ENCODE results near the gene SBDS.

SBDS gene

DNA sequence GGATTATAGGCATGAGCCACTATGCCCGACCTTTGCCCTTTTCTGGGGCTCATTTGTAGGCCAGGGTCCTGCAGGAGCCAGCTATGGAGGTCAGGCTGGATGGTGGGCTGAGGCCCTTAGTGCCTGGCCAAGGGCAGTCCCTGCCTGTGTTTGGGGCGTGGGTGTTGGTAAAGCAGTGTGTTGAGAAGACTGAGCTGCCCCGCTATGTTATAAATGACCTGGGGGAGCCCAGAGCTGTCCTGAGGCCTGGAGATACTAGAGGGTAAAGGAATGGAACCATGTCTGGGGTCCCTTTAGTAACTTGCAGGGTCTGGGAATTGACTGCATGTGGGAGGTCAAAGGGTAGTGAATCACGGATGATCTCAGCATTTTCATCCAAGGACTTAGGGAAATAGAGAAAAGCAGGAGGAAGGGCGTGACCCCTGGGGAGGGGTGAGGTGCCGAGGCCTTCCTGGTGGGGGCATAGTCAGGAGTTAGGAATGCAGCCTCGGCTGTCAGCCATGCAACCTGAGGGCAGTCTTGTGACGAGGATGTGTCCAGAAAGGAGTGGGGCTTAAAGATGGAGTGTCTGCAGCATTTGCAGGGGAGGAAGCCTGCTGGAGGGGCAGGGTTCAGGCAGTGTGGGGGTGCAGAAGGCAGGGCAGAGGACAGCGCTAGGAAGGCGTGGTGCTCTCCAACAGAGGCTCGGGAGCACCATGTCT, 42.9 kb downstream of the SBDS start:
- DNase-seq (ENCODE audit: low read depth): peak; percentile 30
- TF ChIP-seq, protein P1, sequence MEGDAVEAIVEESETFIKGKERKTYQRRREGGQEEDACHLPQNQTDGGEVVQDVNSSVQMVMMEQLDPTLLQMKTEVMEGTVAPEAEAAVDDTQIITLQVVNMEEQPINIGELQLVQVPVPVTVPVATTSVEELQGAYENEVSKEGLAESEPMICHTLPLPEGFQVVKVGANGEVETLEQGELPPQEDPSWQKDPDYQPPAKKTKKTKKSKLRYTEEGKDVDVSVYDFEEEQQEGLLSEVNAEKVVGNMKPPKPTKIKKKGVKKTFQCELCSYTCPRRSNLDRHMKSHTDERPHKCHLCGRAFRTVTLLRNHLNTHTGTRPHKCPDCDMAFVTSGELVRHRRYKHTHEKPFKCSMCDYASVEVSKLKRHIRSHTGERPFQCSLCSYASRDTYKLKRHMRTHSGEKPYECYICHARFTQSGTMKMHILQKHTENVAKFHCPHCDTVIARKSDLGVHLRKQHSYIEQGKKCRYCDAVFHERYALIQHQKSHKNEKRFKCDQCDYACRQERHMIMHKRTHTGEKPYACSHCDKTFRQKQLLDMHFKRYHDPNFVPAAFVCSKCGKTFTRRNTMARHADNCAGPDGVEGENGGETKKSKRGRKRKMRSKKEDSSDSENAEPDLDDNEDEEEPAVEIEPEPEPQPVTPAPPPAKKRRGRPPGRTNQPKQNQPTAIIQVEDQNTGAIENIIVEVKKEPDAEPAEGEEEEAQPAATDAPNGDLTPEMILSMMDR (conservative IDR thresholded peaks at IDR 0.05; ENCODE audit: low read depth, low read length): no peak
- H3K4me3 ChIP-seq (ENCODE audit: low read length): no peak overlapping the region

DNA sequence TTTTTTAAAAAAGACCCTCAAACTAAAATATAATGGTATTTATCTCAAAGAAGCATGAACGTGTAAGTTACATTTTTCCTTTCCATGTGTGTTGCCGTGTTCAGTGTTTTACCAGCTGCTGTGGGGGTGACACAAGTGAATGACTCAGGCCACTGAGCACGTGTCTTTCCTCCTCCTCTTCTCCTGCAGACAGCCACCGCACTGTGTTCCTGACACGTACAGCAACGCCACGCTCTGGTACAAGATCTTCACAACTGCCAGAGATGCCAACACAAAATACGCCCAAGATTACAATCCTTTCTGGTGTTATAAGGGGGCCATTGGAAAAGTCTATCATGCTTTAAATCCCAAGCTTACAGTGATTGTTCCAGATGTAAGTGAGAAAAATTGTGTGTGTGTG, 44.6 kb downstream of the SBDS start:
- TF ChIP-seq, protein P1 (conservative IDR thresholded peaks at IDR 0.05; ENCODE audit: low read depth, low read length): no peak
- no peak overlapping the region for H3K4me3 ChIP-seq (ENCODE audit: low read length)
- no peak for DNase-seq (ENCODE audit: low read depth)

DNA sequence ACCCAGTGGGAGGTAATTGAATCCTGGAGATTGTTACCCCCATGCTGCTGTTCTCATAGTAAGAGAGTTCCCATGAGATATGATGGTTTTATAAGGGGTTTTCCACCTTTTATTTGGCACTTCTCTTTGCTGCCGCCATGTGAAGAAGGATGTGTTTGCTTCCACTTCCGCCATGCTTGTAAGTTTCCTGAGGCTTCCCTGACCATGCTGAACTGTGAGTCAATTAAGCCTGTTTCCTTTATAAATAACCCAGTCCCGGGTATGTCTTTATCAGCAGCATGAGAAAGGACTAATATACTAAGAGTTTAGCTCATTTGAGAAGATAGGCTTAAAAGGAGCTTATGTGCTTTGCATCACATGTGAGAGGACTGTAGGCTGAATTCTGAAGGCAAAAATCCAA, 45.1 kb downstream of the SBDS start:
- H3K4me3 ChIP-seq (ENCODE audit: low read length): no peak overlapping the region
- TF ChIP-seq, protein P1 (conservative IDR thresholded peaks at IDR 0.05; ENCODE audit: low read depth, low read length): no peak

DNA sequence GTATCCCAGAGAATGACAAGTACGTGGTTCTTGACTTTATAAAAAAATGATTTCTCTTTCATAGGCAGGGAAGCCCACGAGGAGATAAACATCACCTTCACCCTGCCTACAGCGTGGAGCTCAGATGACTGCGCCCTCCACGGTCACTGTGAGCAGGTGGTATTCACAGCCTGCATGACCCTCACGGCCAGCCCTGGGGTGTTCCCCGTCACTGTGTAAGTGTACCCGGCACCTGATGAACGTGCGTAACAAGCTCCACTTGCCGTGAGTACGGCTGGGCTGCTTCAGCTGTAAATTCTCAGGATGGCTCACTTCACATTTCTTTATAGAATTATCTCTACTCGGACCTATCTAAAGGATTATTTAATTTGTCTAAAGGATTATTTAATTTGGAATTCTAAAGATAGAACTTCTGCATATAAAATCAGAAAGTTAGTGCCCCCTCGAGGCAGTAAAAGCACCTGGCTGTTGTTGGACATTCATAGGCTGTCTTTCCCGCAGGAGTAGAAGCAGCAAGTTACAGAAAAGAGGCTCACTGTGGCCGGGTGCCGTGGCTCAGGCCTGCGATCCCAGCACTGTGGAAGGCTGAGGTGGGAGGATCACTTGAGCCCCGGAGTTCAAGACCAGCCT, 46.8 kb downstream of the SBDS start:
- H3K4me3 ChIP-seq (ENCODE audit: low read length): no peak overlapping the region
- TF ChIP-seq, protein P1 (conservative IDR thresholded peaks at IDR 0.05; ENCODE audit: low read depth, low read length): no peak
- no peak for DNase-seq (ENCODE audit: low read depth)

More for the DNA sequence above, 45.1 kb downstream of the SBDS start:
- DNase-seq (ENCODE audit: low read depth): no peak

DNA sequence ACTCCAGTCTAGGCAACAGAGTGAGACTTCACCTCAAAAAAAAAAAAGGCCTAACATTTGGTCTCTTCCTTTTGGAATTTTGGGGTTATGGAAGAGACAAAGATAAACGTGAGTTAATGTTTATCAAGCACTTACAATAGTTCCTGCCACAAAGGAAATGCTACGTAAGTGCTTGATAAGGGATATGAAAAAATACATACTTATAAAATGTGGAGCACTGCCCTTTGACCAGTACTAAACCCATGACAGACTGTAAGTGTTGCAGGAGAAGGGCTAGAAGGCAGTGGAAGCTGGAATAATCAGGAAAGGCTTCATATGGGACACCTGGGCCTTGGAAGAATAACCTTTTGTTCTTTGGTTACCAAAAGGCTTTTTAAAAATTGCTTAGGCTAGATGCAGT, 48.8 kb downstream of the SBDS start:
- no peak overlapping the region for H3K4me3 ChIP-seq (ENCODE audit: low read length)
- TF ChIP-seq, protein P1 (conservative IDR thresholded peaks at IDR 0.05; ENCODE audit: low read depth, low read length): no peak
- DNase-seq (ENCODE audit: low read depth): no peak

DNA sequence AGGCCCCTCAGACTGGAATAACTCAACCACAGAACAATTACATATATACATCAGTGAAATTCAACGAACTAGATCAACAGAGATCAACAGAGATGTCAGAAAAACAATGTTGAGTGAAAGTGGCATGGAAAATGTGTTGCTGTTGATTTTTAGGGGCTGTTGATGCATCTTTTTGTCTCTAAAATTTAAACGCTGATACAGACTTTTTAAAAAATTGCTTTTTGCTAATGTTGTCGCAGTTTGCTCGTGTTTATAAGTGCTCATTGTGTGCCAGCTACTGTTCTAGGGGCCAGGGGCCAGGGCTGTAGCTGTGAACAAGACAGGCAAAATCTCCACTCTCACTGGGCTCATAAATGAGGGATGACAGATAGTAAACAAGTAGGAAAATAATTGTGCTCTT, 56.1 kb downstream of the SBDS start:
- no peak for DNase-seq (ENCODE audit: low read depth)
- H3K4me3 ChIP-seq (ENCODE audit: low read length): no peak overlapping the region
- TF ChIP-seq, protein P1 (conservative IDR thresholded peaks at IDR 0.05; ENCODE audit: low read depth, low read length): no peak

DNA sequence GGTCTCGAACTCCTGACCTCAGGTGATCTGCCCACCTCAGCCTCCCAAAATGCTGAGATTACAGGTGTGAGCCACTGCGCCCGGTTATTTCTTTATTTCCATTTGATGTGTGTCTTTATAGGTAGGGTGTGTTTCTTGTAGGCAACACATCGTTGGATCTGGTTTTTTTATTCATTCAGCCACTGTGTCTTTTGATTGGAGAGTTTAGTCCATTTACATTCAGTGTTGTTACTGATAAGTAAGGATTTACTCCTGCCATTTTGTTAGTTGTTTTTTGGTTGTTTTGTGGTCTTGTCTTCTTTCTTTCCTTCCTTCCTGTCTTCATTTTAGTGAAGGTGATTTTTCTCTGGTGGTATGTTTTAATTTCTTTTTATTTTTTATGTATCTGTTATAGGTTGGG, 57.4 kb downstream of the SBDS start:
- TF ChIP-seq, protein P1 (conservative IDR thresholded peaks at IDR 0.05; ENCODE audit: low read depth, low read length): no peak
- no peak overlapping the region for H3K4me3 ChIP-seq (ENCODE audit: low read length)
- no peak for DNase-seq (ENCODE audit: low read depth)

Measured in retinal pigment epithelial cell (primary cell).